Measurements from ENCODE around the gene NFAM1.

NFAM1 gene, protein sequence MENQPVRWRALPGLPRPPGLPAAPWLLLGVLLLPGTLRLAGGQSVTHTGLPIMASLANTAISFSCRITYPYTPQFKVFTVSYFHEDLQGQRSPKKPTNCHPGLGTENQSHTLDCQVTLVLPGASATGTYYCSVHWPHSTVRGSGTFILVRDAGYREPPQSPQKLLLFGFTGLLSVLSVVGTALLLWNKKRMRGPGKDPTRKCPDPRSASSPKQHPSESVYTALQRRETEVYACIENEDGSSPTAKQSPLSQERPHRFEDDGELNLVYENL

DNA sequence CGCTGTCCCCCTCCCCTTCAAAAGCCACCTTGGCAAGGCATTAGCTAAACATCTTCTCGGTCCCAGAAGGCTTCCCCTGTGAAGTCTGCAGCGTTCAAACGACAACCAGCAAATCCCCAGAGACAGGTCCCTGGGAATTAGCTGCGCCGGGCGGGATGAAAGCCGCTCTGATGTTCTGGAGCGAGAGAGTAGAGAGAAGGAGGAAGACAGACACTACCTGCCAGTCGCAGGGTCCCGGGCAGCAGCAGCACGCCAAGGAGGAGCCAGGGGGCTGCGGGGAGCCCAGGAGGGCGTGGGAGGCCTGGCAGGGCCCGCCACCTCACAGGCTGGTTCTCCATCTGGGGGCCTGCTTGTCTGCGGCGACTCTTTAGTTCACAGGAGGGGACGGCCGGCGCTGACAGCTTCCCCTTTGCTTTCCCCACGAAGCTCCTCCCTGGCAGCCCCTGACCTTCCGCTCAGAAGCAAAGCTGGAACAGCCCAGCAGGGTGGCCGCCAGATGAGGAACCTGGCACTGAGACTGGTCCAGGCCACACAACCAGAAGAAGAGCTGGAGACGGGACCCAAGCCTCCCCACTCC lies at the start of gene NFAM1:
TSS of gene NFAM1 (minus strand) at position 384 of the 577 bp plus-strand sequence. CDS start at position 338, 46 bp downstream.
- no peak for DNase-seq (ENCODE audit: low read depth in 3 of 3, low spot score in 1 of 3)

GRCh38 chr22:42475122-42475521 lies 42.9 kb upstream of the NFAM1 start:
- no peak for DNase-seq (ENCODE audit: low read depth in 3 of 3, low spot score in 1 of 3)

DNA sequence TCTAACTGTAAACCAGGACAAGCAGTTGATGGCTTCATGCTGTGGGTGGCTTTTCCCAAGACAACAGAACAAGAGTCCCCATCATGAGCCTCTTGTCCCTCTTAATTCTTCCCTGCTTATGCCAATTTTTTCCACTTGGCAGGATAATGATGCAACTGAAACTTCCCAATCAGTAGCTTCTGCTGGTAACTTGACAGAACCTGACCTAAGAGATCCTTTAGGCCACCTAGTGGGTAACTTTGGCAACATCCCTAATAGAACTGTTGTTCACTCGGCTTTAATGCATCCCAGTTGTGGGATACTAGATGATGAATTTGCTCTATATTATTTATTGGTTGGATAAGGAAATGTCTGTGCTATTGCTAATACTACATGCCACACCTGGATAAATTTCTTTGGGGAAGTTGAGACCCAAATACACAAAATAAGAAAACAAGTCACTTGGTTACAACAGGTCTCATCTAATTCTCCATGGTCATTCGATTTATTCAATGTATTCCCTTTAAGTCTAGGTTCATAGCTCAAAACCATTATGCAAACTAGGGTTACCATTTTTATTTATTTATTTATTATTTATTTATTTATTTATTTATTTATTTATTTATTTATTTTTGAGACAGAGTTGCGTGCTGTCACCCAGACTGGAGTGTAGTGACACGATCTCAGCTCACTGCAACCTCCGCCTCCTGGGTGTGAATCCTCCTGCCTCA lies 41.4 kb upstream of the NFAM1 start:
- no peak for DNase-seq (ENCODE audit: low read depth in 3 of 3, low spot score in 1 of 3)

DNA sequence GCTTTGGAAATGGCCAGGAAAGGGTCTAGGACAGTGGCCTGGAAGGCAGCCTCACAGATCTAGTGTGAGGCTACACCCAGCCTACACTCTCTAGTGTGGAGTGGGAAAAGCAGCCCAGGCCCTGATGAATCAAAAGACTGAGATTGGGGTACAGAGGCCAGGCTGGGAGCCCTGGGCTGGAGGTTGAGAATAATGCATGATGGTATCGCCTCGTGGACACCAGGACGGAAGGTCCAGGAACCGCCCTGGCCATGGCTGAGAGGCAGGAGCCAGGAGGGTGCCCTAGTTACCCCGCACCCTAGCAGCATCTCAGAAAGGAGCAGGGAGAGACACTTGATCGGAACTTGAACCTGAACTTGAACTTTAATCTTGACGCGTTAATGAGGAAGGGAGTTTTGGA lies 40.5 kb upstream of the NFAM1 start:
- no peak for DNase-seq (ENCODE audit: low read depth in 3 of 3, low spot score in 1 of 3)

DNA sequence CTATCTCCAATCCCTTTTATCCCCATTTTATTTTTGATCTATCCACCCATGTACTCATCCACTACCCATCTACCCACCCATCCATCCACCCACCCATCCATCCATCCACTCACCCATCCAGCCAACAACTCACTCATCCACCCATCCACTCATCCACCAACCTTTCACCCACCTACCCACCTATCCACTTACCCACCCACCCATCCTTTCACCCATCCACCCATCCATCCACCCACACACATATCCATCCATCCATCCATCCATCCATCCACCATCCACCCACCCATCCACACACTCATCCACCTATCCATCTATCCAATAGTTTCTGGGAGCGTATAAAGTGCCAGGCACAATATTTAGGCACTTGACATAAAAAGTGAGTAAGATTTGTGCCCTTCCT lies 39.2 kb upstream of the NFAM1 start:
- DNase-seq (ENCODE audit: low read depth in 3 of 3, low spot score in 1 of 3): no peak

DNA sequence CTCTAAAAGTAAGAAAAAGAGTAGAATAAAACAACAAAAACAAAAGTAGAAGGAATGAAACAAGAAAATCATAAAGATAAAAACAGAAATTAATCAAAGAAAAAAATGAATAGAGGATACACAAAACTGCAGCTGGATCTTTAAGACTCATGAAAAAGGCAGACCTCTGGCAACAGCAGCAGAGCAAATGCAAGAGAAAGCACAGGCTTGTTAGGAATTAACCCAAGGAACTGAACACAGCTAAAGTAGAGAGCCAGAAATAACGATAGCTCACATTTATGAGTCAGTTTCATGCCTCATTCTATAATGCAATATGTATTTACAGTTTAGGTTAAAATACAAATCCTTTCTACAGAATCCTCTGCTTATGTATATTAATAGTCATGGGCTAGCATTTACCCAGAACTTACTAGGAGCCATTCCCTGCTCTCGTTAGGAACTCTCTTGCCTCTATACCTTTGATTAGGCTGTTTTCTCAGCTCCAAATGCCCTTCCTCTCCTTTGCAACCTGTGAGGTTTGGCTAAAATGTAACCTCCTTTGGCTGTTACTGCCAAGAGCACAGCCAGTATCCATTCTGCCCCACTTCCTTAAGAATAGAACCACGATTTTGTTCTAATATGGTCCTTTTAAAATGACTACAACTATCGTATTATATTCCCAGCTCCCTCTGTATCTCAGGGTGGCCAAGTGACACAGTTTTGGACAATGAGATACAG lies 38.3 kb upstream of the NFAM1 start:
- no peak for DNase-seq (ENCODE audit: low read depth in 3 of 3, low spot score in 1 of 3)

DNA sequence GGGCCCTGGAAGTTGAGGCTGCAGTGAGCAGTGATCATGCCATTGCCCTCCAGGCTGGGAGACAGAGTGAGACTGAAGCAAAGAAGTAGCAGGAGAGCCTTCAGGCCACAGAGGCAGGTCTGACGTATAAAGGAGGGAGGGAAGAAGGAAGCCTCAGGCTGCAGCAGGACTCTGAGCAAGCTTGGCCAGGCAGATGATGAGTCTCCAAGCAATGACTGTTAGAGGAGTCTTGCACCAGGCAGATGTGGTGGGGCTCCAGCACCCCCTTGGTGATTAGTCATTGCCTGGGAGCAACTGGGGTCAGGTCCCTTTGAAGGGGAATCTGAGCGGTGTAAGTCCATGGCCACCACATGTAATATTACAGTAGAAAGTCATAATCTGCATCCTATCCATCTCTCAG lies 36.6 kb upstream of the NFAM1 start:
- no peak for DNase-seq (ENCODE audit: low read depth in 3 of 3, low spot score in 1 of 3)

GRCh38 chr22:42462016-42462415 lies 29.8 kb upstream of the NFAM1 start:
- no peak for DNase-seq (ENCODE audit: low read depth in 3 of 3, low spot score in 1 of 3)

- DNase-seq (ENCODE audit: low read depth in 3 of 3, low spot score in 1 of 3): no peak
These were observed 29.3 kb upstream of the NFAM1 start for GRCh38 chr22:42461511-42461910.

DNA sequence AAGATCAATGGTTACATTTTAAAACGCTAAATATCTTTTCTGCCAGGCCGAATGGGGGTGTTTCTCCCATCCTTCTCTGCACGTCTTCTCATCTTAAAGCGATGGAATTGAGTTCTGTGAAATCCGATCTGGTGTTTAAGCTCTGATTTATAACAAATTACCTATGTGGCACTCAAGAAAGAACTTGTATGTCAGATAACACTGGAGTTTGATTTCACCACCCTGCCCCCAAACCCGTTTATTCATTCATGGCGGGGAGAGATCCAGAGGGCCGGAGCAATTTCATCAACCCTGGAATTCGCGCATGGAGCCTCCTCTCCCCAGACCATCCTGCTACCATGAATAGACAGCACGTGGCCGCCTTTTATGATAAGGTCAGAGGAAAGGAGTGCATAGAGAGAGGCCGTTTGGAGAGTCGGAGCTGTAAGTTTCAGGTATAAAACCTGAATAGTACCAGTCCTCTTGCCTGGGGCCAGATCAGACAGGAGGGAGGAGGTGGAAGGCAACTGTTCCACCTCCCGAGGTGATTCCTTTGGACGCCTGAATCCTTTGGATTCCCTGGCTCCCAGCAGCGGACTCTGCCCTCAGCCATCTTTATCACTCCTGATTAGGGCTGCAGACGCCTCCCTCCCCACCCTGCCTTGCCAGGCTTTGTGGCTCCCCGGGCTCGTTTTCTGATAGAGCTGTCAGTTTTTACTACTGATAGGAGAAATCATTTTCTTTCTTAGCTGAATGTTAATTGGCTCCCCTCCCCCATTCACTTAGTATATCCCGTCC lies 27.3 kb upstream of the NFAM1 start:
- no peak for DNase-seq (ENCODE audit: low read depth in 3 of 3, low spot score in 1 of 3)

GRCh38 chr22:42452916-42453315 lies 20.7 kb upstream of the NFAM1 start:
- DNase-seq (ENCODE audit: low read depth in 3 of 3, low spot score in 1 of 3): no peak

DNA sequence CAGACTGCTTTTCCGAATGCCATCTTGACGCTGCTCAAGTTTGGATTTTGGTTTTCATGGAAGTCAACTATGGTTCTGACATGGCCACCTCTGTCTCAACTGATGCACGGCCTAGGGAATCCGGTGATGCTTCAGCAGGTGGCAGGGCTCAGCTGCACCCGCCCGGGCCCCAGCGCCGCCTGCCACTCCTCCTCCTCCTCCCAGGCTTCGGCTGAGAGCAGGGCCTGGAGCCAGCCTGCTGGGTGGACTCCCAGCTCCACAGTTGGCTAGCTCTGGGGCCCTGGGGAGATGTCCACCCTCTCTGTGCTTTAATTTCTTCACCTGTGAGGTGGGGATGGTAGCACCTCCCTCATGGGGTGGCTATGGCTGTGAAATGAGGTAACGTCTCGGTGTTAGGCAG lies 20.3 kb upstream of the NFAM1 start:
- DNase-seq (ENCODE audit: low read depth in 3 of 3, low spot score in 1 of 3): no peak

DNA sequence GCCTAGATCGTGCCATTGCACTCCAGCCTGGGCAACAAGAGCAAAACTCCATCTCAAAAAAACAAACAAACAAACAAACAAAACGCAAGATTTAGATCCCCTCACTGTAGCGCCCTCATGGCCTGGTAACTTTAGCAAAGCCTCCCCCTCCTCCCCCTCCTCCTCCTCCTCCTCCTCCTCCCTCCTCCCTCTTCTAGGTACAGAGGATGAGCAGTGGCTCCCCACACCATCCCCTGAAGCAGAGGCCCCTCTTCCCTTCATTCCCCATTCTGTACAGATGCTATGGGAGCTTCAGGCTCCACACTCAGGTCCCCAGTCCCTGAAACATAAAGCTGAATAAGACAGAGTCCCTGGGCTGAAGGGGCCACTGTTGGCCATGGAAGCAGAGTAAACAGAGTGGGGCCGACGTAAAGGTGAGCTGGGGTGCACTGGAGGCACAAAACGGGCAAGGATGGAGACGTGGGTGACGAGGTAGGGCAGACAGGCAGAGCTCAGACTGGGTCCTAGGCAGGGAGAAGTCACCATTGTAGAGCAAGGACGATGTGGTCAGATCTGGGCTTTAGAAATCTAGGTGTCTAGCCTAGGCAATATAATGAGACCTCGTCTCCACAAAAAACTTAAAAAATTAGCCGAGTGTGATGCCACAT lies 19.4 kb upstream of the NFAM1 start:
- no peak for DNase-seq (ENCODE audit: low read depth in 3 of 3, low spot score in 1 of 3)

DNA sequence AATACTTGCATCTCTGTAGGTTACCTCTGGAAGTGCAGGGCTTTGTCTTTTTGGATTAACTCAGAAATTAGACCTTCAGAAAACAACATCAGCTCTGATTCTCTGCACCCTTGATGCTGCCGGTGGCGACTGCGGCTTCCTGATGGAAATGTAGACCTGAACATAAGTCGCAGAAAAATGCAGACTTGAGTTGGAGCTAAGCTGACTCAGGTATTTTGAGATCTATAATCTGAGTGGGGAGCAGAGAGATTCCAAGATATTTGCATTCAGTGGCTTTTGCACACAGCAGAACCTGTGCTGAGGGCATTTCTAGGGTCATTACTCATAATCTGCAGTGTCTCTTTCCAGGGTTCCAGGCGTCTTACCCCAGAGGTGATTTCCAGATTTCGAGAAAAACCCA lies 18.7 kb upstream of the NFAM1 start:
- no peak for DNase-seq (ENCODE audit: low read depth in 3 of 3, low spot score in 1 of 3)

DNA sequence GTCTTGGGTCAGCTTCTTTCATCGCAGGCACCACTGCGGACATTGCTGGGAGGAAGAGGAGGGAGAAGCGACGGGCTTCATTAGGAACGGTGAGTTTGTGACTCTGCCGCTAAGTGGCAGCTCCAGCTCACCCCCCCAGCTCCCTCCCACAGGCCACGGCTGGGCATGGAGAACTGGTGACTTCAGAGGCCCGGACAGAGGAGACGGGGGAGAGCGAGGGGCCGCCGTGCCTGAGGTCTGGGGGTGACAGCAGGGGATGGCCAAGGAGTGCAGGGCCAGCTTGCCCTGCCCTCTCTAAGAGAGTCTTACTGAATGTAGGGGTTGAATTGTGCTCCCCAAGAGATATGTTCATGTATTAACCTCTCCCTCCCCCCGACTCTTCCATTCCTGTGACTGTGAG lies 13.9 kb upstream of the NFAM1 start:
- no peak for DNase-seq (ENCODE audit: low read depth in 3 of 3, low spot score in 1 of 3)

DNA sequence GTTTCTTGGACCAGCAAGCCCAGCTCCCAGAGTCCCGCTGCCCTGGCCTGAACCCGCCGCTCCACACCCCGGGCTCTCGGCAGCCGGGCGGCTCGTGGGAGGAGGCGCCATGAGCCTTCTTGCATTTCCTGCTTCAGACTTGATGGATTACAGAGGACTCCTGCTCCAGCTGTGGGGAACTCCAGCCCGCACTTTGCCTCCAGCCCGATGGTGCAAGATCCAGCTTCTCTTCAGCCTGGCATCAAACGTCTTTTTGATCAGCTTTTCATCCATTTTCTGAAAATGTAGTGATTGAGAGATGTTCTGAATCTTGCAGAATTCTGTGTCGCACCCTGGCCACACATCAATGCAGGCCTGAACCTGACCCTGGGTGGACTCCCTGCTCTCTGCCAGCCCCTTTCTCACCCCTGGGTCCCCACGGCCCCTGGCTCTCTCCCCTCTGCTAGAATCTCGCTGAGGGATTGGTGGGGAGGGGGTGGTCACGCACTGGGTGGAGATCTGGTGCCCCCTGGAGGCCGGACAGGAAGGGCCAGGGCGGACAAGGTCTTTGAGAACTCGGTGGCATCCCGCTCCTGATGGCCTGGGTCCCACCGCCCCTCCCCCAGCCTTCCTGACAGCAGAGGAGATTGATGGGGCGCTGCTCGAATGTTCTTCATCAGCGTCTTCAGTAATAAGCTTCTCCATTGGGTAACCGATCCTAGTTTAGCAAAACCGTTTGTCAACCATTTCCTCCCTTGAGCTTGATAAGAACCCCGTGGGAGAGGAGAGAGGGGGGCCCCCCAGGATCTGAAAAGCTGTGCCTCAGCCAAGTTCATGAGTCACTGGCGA lies 12.1 kb upstream of the NFAM1 start:
- DNase-seq (ENCODE audit: low read depth in 3 of 3, low spot score in 1 of 3): peak; percentile 45 to 71 (median 52)

DNA sequence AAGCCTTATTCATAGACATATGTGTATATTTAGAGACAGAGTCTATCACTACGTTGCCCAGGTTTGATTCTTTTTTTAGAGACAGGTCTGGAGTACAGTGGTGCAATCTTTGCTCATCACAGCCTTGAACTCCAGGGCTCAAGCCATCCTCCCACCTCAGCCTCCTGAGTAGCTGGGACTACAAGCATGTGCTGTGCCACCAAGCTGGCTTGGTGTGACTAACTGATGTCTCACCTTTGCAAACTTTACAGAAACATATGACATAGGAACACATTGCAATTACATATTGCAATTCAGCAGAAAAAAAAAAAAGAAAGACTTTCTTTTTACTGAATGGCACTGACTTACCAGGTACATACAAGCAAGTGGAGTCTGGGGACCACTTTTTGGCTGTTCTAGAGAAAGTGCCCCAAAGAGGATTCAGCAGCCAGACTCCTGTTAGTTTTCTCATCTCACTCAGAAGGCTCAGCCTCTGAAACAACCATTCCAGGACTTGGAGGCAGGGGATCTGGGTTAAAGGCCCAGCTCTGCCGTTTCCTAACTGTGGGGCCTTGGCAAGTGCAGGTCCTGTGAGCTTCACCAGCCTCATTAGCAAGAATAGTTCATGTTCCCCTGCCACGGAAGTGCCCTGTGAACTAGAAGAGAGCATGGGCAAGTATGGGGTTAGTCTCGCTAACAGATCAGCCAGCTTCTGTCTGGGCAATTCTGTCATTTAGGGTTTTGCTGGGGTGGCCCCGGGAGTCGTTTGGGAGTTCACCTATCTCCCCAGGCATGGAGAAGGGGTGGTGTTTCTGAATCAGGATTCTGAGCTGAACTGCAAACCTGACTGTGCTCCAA lies 11.3 kb upstream of the NFAM1 start:
- no peak for DNase-seq (ENCODE audit: low read depth in 3 of 3, low spot score in 1 of 3)

- no peak for DNase-seq (ENCODE audit: low read depth in 3 of 3, low spot score in 1 of 3)
These were observed 10.5 kb upstream of the NFAM1 start for GRCh38 chr22:42442748-42443147.

- DNase-seq (ENCODE audit: low read depth in 3 of 3, low spot score in 1 of 3): no peak
These were observed 8.5 kb upstream of the NFAM1 start for GRCh38 chr22:42440728-42441127.

Data from stimulated activated CD4-positive, alpha-beta T cell treated with anti-CD3 and anti-CD28 coated beads, TNF-alpha, amount 100 ng/mL, for 1 hour (primary cell).